GM21423 (cell line): Measurements from ENCODE around the gene ERC1.
A peak's percentile ranks its signal among the peaks of the same experiment; 100 is the strongest.
"Not testable (repeated sequence)": the region's sequence is repeated elsewhere in the genome, so short reads cannot be mapped to it uniquely, and the experiment has no call there.

Source experiments
- ATAC-seq: cut with Tn5 transposase; IDR thresholded peaks from one replicate; pipeline ENCODE4 v1.9.1; 2021; ENCODE audit warnings: mild to moderate bottlenecking, moderate library complexity; ENCODE audit not compliant: unreplicated experiment

Gene ERC1

DNA sequence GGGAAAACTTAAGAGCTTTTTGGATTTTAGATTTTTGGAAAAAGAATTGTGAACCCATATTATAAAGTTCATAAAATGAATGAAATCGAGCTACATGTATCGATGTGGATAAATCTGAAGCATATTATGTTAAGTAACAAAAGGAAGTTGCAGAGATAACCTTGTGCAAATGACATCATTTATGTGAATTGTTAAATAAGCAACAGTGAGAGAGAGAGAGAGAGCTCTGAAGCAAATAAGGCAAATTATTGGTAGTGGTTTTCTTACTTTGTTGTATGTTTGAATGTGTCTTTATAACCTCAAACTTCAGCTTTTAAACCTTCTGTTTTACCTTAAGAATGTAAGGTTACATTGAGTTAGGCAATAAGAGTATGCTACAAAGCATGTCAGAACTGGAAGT is 78.8 kb downstream of the ERC1 start:
- ATAC-seq: no peak

- no peak for ATAC-seq
Observed at GRCh38 chr12:1071182-1071581, 80.2 kb downstream of the ERC1 start.

GRCh38 chr12:1073652-1074051 is 82.6 kb downstream of the ERC1 start:
- no peak for ATAC-seq

DNA sequence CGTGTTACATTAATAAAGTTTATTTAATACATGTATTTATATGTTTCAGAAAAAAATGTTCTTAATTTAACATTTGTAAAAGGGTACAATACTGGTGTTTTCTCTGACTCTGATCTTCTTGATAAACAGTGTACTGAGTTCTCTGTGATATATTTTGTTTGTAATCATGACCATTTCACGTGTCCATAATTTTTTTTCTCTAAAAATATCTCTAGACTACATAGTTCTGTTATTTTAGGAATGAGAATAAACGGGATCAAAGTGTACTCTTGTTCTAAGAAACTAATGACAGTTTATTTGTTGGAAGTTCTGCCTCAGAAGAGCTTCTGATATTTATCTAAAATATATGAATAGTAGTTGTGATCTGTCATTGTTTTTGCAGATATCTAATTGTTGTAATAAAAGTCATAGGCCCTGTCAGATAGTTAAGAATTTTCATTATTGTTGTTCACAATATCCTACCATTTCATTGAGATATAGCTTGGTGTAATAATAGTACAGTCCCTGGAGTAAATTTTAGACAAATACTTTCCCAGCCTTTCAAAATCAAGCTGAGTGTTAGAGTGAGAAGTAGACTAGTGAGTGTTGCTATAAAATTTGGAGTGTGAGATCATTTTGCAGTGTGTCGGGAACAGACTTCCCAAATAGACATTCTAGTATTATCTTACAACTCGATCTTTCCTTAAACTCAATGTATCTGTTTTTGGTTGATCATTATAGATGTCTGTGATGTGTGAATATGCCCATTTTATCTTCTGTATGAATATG is 86.2 kb downstream of the ERC1 start:
- no peak for ATAC-seq

DNA sequence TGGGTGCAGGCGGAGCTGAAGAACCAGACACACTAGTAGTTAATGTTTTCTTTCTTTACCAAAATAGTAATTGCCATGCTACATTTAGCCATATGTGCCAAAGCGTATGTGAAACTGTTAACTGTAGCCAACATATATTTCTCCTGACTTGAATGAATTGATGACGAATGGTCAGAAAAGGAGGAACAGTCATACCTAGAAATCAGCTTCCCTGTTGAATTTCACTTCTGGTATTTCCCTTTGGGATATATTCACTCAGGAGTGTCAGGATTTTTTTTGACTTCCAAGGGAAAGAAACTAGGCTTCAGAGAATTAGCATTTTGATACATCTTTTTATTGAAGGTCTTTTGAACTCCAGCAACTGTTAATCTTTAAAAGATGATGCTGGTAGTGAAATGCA is 87.0 kb downstream of the ERC1 start:
- ATAC-seq: no peak

- no peak for ATAC-seq
Observed at GRCh38 chr12:1080520-1081223, 89.6 kb downstream of the ERC1 start.

DNA sequence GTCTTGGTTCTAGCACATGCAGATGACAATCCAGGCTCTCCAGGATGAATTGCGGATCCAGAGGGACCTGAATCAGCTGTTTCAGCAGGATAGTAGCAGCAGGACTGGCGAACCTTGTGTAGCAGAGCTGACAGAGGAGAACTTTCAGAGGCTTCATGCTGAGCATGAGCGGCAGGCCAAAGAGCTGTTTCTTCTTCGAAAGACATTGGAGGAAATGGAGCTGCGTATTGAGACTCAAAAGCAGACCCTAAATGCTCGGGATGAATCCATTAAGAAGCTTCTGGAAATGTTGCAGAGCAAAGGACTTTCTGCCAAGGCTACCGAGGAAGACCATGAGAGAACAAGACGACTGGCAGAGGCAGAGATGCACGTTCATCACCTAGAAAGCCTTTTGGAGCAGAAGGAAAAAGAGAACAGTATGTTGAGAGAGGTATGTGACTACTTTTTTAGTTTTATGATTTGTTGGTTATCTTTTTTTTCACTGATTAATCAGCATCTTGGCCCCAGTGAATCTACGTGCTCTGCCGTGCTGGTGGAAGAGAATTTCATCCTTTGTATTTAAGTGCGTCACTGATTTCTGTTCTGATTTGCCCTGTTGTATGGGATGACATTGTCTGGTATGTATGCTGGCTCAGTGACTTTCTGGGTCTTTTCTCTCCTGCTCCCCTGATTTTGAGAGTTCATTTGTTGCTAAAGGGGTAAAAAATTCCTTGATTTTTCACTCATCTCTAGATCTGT is 92.3 kb downstream of the ERC1 start:
- ATAC-seq: no peak

DNA sequence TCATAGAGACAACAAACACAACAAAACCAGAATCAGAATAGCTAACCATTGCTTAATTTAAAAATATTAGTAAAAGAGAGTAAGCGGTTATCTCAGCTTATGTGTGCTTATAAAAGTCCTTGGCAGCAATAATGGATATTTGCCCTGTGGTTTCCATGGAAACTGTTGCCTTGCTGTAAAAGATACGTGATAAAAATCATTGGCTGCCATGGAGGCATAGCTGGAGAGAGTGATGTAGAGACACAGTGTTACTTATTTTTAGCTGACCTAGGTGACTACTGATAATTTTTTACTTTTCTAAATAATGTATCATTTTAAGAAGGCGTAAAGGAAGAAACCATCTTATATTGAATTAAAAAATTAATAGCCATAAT is 92.9 kb downstream of the ERC1 start:
- no peak for ATAC-seq

GRCh38 chr12:1091350-1091749 is 100.3 kb downstream of the ERC1 start:
- ATAC-seq: no peak

GRCh38 chr12:1093166-1093751 is 102.2 kb downstream of the ERC1 start:
- ATAC-seq: no peak

DNA sequence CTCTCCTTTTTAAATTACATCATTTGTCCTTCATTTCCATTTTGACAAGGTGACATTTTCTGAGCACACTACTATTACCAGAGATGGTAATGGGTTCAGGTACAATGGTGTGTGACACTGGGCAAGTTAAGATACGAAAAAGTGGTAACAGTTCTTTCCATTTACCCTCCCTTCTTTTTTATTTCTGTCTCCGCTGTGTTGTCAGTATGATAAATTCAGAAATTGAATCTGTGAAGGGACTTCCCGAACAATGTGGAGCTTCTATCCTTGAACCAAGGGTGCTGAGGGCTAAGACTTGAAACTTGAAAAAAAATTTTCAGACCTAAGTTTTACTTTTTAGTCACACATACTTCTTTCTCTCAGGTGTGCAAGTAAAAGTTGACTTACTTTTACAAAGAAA is 103.7 kb downstream of the ERC1 start:
- ATAC-seq: no peak

DNA sequence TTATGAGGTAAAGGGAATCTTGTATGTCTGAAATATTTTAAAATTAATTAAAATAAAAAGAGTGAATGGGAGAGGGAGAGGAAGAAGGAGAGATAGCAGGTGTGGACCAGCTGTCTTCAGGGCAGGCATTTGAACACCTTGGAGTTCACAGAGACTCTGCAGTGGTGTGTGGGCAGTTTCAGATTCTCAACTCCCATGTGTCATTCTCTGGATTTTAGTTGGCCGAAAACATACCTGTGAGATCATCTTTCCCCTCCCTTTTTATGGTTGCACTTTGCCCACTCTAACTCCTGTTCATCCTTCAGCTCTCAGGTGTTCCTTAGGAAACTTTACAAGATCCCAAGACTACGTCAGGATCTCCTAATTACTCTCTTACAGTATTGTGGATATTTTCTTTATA is 108.1 kb downstream of the ERC1 start:
- ATAC-seq: no peak

DNA sequence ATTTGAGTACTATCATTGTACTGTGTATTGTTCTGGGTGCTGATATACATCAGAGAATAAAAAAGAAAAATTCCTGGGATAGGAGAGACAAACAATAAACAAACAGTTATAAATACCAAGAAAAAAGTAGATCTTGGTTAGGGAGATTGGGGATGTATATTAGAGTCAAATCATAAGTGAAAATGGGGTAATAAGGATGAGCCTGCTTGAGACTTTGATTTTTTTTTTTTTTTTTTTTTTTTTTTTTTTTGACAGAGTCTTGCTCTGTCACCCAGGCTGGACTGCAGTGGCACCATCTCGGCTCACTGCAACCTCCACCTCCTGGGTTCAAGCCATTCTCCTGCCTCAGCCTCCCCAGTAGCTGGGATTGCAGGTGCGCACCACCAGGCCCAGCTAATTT is 108.6 kb downstream of the ERC1 start:
- ATAC-seq: not testable (repeated sequence)

- no peak for ATAC-seq
Observed at GRCh38 chr12:1102115-1102514, 111.1 kb downstream of the ERC1 start.

DNA sequence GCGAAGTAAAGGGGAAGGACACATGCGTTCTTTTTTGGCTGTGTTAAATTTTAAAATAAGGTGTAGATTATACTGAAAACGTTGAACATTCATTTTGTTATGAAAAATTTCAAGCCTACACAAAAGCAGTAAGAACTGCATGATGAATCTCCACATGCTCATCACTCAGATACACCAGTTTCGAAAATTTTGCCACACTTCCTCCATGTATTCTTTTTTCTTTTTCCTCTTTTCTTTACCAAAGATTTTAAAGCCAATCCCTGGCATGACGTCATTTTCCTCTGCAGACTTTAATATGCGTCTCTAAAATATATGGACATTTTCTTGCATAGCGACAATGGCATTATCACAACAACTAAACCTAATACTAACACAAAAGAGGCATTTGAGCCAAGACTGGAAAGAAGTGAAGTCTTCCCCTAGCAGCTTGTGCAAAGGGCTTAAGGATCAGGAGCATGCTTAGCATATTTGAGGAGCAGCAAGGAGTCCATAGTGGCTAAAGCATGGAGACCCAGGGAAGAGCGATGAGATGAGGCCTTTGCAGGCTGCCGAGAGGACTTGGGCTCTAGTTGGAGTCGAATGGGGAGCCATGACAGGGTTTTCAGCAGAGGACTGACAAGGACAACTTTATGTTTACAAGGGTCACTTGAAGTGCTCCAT is 111.9 kb downstream of the ERC1 start:
- no peak for ATAC-seq

GRCh38 chr12:1103632-1104031 is 112.6 kb downstream of the ERC1 start:
- no peak for ATAC-seq

- ATAC-seq: no peak
Observed at GRCh38 chr12:1104088-1104800, 113.2 kb downstream of the ERC1 start.

DNA sequence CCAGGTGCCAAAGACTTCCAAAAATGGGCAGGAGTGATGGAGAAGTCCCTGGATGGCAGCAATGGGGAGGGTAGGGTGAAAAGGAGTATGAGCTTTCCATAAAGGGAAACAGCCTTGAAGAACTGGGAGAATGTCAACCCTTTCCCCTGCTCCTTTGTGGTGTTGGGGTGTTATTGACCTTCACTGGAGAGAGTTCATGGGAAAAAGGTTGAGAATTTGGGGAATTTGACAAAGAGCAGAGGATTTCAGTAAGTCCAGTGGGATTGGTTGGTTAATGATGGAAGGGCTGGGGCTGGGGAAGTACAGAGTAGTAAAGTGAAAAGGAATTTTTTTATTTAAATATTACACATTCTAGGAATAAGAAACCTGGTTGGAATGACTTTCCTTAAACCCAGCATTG is 116.6 kb downstream of the ERC1 start:
- no peak for ATAC-seq

GRCh38 chr12:1108276-1108675 is 117.3 kb downstream of the ERC1 start:
- ATAC-seq: peak; percentile 95

DNA sequence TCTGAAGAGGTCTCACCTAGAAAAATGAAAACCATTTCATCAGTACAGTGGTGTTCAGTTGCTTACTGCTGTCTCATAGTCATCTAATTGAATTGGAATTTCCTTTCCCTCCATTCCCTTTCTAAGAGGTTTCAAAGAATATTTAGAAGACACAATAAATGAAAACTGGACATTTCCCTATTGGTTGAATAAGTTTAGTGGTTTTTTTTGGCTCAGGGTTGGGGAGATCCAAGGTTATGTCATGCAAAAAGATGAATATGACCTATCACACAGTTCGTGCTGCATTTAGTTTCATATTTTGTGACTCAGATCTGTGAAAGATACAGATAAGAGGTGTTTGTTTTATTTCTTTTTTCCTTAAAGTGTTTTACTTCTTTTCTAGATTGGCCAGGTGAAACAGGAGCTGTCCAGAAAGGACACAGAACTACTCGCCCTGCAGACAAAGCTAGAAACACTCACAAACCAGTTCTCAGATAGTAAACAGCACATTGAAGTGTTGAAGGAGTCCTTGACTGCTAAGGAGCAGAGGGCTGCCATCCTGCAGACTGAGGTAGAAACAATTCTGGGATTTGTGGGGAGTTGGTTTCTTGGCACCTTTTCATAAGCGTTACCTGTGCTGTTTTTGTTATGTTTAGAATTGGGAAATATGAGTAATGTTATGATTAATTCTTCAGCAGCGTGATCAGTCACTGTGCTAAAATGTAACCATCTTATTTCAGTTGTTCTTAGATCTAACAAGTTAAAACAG is 124.6 kb downstream of the ERC1 start:
- ATAC-seq: no peak
